Smooth muscle cell of the brain vasculature (primary cell): ENCODE data around the gene IMP4.

Experiments used
- DNase-seq: peaks from one replicate; pipeline ENCODE4 v3.0.0-alpha.2; 2012; ENCODE audit warnings: low read depth, low spot score

IMP4 gene

DNA sequence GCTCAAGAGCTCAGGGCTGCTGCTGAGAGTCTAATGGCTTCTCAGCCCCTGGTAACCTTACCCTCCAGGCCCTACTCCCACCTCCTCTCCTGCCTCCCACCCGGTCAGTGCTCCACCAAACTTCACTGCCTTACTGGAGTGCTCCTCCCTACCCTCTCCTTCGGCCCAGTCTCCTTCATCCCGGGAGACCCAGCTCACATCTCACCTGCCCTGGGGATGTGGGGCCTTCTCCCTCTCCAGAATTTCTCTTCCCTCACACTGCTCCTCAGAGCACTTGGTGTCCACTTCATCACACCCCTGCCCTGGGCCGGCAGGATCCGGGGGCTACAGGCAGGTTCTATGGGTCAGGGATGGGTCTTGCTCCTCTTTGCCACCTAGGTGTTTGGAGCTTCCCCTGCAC lies 34.8 kb downstream of the IMP4 start:
- no peak for DNase-seq

DNA sequence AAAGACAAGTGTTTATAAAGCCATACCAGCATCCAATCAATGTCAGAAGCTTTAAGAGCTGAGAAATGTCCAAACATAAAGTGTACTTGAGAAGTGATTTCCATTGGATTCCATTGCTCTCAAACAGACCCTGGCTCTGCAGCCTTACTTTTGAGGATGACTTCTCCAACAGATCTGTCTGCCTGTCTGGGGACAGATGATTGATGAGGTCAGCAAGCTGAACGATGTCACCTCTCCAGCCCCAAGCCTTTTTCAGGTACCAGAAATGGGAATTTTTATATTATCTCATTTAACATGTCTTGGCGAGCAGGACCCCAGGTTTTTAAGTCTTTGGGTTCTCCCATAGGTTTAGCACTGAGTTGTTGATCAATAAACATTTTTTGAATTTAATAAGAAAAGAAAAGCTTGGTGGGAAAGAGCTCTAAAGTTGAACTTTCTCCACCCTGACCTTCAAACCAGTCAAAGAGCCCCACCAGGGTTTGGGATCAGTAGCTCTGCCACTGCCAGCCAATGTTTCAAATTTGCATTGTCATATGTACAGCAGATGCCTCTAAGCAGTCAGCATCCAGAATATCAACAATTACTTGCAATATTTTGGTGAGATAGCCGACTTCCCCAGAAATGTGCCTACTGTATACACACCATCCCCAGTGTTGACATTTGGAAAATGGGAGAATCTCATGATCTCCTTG lies 35.7 kb downstream of the IMP4 start:
- no peak for DNase-seq

DNA sequence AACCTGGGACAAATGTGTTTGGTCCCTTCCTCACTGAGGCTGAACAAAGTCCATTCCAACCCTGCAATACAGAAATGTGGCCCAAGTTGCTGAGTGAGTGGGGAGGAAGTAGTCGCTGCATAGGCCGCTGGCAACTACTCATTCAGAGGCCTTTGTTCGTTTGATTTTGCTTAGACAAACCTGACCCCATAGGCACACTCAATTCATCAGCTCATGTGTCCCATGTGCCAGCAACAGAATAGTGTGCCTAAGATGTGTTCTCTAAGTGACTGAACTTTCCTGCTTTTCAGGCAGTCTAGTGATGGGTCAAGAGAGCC lies 36.2 kb downstream of the IMP4 start:
- no peak for DNase-seq

DNA sequence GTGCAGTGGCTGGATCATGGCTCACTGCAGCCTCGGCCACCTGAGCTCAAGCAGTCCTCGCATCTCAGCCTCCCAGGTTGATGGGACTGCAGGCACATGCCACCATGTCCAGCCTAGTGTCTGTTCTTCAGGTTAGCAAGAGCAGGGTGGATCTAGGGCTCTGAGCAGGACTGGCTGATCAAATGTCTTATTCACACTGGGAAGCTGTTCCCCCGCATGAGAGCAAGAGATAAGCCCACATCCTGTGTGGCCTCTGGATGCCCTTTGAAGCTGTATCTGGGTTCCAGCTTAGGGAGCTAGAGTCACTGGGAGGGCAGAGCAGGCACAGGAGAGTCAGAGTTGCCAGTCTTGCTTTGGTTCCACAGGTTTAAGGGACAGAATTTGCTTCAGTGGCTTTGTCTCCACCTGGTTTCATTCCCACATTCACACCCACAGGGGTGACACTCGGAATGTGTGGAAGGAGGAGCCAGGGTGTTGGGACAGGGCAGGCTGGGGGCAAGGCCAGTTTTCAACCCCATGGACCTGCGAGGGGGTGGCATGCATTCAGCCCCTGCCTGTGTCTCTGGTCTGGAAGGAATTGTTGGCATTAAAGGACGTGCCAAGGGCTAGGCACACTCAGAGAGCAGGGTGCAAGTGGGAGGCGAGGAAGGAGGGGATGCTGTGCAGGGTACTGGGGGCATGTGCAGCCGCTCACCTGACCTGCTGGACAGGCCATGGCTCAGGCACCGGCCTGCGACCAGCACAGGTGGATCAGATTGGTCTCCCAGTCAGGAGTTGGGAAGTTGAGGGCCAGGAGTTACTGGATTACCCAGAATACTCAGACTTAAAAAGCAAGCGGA lies 37.6 kb downstream of the IMP4 start:
- no peak for DNase-seq

DNA sequence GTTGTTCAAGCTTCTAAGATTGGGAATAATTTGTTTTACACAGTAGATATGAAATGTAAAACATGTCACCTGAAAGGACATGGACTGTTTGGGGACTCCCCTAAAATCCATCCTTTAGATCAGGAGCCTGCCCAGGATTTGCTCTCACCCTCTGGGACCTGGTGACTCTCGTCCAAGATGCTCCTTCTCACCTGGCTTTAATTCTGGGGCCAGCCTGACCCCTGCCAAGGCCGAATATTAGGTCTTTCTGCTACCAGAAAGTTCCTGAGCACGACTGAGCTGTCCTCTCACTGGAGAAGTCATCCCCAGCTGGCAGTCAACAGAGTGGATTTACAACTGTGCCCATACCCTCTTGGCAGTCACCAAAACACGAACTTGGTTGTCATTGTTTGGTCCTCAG lies 38.4 kb downstream of the IMP4 start:
- no peak for DNase-seq

DNA sequence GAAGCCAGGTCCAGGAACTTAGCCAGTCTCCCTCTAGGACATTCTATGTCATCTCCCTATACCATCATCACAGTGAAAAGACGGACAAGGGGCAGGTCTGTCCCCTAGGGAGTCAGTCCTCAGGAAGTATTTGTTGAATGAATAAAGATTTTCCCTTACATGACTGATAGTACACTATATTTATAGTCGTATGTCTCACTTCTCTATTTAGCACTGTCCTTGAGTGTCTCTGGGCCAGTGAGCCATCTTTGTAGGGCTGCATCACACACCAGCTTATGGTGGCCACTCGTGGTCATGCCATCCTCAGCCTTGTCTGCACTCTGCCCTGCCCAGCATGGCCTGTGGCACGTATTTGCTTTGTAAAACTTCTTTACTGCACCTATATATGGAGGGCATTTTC lies 38.9 kb downstream of the IMP4 start:
- no peak for DNase-seq

DNA sequence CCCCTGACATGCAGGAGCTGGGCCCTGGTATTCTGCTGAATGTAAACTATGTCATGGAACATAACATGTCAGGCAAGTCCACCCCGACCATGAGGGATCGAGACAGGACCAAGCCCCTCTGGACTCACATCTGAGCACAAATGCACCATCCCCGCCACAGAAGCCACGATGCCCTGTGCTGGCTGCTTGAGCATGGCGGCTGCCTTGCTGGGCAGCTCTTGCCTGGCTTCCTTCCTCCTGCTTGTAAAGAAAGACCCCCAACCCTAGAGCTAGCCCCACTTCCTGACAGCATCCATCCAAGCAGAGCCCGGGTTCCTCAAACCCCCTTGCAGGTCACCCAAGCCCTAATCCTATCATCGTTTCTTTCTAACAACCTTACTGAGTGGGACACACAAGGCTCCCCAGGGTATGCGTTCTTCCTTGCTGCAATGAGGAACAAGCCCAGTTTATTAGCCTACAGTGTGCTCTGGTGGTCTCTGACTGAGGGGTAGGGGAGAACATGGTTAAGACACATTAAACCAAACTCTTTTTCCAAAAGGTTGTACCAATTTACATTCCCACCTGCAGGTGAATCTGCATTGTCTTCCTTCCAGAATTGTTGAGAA lies 39.7 kb downstream of the IMP4 start:
- no peak for DNase-seq

DNA sequence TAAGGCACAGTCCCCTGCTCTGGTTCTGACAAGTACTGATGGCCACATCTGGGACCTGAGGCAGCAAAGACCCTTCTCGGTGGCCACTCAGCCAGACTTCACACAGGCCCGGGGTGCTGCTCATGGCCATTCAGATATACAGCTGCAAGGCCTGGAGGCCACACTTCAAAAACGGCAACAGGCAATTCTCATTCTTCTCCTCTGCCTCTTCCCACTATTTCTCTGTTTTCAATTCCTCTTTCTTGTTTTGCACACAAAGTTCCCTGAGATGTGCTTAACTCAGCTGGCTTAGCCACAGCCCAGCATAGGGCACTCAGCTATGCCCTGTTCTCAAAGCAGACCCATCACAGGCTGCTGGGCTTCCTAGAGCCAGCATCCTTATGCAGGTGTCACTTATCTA lies 43.0 kb downstream of the IMP4 start:
- no peak for DNase-seq

DNA sequence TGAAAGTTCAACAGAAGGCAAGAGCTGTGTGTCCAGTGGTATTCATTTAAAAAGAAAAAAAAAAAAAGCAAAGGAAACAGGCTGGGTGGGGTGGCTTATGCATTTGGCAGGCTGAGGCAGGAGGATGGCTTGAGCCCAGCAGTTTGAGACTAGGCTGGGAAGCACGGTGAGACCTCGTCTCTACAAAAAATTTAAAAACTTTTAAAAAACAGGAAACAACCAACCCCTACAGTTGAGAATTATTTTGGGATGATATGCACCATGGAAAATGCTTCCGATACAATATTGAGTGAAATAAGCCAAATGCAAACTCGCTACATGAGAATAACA lies 44.3 kb downstream of the IMP4 start:
- no peak for DNase-seq

DNA sequence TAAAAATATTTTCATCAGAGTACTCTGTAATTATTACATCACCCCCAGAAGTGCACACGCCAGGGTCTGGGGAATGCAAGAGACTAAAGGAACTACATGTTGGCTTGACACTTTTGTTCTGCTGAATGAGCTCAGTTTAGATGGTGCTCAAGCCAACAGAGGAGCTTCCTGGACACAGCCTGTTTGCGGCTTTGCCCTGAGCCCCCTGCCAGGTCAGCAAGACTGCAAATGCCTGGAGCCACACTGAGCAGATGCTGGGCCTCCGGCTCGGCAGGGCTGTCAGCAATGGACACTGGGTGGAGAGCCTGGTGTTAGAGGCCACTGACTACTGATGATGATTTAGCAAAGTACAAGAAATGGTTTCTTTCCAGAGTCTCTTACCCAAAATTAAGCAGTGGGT lies 45.1 kb downstream of the IMP4 start:
- DNase-seq, result no peak

DNA sequence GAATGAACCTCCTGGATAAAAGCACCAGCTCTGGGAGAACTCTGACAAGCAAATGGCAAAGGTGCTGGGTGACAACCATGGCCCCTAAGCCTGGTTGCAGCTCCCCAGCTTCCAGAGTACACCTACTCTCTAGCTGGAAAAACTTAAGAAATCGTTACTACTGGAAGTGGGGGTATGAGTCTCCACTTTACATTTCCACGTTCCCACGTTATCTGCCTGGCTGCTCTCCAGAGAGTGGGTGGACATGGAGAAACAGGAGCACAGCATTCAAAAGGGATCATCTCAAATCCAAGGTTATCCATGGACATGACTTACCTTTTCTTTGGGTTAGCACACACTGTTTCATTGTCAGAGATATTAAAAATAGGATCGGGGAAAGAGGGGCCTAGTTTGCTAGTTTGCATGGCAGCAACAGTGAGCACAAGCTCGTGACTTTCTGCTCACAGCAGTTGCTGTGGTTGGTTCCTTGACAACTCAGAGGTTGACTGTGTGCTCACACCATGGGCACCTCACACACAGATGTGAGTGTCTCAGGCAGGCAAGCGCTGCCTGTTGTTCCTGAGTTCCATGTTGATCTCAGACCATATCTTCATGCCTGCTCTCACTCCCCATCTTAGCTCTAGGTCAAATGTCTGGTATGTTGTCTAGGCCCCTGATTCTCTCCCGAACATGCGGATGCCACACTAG lies 45.7 kb downstream of the IMP4 start:
- no peak for DNase-seq

DNA sequence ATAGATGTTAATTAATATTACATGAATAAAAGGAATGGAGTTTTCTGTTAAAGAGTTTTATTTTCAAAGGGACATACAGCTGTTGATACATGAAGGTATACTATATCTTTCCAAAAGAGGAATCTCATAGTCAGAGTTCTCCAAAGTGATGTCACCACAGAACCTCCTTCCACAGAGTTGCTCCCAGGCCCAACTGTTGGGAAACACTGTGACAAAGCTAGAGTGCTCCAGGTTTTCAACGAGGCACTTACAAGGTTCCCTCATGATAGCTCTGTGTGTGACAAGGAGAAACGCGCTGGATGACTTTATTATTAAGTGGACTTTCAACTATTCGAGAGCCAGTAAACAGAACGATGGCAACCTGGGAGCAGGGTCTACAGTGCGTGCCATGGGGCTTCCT lies 46.7 kb downstream of the IMP4 start:
- DNase-seq, result no peak

DNA sequence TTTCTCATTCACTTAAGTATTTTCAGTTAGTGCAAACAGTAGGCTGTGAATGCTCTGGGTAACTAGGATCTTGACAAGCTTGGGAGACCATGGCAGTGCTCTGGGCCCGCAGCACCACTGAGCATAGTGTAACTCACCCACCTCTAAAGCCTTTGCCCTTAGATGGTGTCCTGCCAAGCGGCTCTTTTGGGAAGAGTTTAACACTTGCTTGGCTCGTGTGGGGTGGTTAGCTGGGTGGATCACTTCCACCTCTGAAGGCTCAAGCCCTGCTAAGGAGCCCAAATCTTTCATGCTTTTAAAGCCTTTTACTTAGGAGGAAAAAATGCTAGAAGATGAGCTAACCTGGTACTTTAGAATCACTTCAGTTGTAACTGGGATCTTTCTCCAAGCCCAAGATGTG lies 47.1 kb downstream of the IMP4 start:
- DNase-seq, result no peak

DNA sequence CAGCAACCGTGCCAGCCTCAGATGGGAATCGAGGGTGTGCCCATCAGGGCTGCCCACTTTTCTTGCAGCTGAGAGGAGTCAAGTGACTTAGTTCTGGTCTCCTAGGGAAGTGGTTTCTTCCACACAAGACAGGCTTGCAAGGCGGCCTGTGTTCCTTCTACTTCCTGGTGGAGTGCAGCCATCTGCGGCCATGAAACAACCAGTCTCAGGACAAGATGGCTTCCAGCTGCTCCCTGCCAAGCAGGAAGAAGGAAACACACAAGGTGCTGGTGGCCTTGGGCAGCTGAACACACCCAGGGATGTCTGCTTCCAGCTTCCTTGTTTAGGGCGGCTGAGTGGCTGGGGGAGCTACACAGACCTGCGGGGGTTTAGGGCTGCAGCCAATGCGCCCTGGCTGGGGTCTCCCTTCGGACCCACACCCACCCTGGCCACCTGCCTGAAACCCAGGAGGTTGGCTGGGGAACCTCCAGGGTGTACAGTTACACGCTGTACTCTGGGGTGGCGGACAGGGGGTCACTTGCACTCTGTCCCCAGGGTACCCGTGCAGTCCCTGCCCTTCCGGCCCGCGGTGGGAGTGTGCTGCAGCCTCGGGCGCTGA lies 47.9 kb downstream of the IMP4 start:
- DNase-seq, result no peak

DNA sequence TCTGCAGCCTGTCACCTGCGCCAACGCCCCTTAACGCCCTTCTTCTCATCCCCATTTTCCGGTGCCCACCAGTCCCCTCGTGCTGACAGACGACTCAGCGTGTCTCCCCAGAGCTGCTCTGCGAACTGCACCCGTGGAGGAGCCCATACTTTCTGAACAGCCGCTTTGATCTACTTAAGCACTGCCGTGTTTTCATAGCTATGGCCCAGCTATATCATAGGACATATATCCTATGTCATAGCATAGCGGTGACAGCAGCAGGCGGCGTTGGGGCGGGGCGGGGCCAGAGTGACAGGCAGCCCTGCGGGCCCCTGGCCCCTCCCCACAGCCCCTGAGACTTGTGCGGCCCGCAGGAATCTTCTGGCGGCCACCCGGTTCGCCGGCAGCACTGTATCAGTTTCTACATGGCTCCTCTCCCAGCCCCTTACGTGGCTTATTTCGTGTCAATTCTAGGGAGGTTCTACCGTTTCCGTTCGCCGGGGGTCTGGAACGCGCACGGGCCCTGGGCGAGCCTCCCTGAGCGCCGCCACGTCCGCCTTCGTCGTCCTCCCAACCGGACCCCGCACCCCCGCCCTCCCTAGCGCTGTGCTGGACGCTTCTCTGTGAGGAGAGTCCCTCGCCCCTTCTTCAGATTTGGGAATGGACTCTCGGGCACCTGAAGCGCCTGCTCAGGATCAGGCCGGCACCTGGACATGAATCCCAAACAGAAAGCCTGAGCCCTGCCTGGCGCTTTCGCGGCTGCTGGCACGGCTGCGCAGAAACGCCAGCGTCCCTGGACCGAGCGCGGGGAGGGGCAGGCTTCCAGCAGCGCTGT lies 48.6 kb downstream of the IMP4 start:
- DNase-seq, result no peak

DNA sequence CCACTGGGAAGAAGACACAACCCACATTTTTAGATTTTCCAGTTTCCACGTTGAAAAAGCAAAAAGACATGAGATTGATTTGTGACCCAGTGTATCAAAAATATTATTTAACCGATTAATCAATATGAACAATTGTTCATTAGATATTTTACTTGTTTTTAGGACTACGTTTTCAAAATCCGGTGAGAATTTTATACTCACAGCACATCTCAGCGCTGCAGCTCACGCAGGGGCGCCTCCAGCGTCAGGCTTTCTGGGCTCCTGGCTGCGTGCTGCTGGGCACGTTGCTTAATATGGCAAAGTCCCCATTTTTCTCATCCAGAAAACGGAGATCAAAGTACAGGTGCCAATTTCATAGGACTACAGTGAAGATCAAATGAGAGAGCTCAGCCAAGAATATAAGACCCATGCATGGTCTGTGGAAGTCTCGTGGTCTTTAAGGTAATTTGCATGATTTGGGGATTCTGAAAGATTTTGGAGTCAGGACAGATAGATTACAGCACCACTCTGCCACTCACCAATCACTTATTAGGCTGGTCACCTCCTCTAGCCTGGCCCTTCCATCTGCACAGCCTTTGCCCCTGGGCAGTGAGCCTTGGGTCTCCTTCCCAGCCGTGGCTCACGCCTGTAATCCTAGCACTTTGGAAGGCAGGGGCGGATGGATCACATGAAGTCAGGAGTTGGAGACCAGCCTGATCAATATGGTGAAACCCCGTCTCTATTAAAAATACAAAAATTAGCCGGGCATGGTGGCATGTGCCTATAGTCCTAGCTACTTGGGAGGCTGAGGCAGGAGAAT lies 49.4 kb downstream of the IMP4 start:
- DNase-seq, result no peak

DNA sequence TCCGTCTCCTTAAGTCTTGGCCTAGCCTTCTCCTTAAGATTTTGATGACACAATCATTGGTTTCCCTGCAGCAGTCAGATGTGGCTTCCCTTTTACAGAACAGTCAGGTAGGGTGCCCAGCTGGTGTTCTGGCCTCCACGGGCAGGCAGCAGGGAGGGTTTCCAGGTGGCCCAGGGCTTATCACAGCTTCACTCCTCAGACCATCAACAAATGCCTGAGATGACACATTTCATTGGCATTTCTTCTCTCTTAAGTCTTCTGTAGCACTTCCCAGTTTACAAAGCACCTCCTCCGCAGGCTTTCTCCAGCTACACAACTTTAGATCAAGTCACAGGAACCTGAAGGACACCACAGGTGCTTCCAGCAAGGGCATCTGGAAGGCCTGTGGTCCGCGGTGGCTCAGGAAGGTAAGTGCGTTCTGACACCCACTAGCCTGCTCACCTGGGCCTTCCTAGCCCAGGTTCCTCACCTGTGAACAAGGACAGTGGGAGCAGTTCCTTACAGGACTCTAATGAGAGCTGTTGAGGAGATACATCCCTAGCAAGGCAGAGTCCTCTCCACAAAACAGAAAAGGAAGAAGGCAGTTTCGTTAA lies 50.7 kb downstream of the IMP4 start:
- no peak for DNase-seq
